Ammon's horn (tissue), 1 donor: ENCODE measurements around the gene ARHGAP1.
"Not testable (repeated sequence)": the region's sequence is repeated elsewhere in the genome, so short reads cannot be mapped to it uniquely, and the experiment has no call there.

ENCODE experiments used
- DNase-seq: peaks from one replicate; pipeline ENCODE4 v3.0.0-alpha.2; 2016; ENCODE audit warnings: low spot score

ARHGAP1 gene

DNA sequence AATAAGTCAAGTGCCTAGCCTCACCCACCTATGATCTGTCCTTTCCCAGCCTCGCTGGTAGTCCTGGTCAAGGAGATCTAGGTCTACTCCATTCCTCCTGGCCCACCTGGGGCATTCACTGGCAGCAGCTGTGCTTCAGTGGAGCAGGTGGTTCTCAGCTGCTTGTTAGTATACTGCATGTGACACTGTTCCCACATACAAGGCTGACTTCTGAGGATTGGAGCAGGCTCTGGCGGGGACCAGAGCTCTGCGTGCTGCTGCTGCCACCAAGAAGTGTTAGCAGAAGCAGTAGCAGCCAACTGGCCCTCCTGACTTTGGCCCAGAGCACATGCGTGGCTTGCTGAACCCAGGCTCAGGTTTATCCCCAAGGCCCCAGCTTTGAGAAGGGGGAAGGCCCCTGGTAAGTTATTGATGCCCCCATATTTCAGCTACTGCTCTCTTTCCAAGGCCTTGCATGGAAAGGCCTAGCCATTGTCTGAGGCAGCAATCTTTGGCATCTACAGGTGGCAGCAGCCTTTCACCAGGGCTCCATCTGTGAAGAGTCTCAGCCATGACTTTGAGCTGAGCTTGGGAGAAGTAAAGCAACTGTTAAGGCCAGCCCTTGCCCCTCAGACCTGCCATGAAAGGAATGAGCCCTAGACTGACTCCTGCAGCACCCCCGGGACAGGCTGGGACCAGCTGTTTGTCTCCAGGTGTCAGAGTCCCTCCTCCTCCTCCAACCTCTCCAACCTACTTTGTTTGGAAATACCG lies 26.5 kb downstream of the ARHGAP1 start:
- DNase-seq = no peak

DNA sequence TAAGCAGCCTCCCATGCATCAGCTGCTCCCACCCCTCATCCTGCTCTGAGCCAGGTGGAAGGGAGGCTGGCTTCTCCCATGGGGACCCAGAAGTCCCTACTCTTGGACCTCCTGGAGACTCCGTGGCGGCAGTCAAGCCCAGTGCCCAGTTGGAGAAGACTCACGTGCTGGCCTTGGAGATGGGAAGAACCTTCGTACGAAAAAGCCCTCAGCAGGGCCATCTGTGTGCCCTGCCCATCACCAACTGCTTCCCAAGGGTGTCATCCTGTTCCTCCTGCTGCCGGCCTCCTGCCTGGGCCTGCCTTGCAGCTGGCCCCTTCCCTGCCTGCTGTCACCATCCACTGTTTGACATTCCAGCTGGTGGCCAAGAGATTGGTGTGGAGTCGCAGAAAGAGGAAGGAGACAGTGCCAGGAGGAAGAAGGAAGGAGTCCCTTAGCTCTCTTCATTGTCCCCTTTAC lies 28.0 kb downstream of the ARHGAP1 start:
- DNase-seq = no peak

DNA sequence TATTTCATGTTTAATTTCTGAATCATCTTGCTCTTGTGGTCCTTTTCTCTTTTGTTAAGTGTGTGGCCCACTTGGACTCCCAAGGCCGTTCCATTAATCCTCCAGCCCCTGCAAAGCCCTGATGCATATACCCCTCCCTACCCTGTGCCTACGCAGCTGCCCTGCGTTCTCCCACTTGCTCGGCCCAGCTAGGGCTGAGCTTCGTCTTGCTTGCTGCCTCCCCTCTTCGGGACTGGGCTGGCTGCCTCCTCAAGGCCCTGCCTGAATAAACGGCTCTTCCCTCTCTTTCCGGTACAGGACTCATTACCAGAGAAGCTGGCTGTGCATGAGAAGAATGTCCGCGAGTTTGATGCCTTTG lies 28.5 kb downstream of the ARHGAP1 start:
- DNase-seq = no peak

DNA sequence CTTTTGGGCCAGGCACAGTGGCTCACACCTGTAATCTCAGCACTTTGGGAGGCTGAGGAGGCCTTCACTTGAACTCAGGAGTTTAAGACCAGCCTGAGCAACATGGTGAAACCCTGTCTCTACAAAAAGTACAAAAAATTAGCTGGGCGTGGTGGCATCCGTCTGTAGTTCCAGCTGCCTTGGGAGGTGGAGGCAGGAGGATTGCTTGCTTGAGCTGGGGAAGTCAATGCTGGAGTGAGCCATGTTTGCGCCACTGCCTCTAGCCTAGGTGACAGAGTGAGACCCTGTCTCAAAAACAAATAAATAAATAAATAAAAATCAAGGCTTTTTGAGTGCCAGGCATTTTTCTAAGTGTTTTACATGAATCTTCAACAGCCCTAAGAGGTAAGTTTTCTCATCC lies 29.9 kb downstream of the ARHGAP1 start:
- DNase-seq = not testable (repeated sequence)

DNA sequence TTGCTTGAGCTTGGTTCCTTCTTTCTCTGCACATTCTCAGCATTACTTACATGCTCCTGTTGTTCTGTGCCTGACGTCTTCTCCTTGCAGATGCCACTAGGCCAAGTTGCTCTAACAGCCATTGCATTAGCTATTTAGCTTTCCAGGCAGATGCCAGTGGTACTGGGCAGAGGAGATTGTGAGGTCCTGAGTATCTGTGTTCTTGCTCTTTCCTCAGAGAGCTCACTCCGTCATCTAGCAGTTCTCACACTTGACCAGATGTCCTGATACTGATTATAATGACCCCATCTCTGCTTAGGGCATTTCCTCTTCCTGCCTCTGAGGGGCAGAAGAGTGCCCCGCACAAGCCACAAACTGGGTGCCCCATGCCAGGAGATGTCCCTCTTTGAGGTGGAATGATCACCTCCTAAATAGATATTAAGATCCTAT lies 30.7 kb downstream of the ARHGAP1 start:
- DNase-seq = no peak

DNA sequence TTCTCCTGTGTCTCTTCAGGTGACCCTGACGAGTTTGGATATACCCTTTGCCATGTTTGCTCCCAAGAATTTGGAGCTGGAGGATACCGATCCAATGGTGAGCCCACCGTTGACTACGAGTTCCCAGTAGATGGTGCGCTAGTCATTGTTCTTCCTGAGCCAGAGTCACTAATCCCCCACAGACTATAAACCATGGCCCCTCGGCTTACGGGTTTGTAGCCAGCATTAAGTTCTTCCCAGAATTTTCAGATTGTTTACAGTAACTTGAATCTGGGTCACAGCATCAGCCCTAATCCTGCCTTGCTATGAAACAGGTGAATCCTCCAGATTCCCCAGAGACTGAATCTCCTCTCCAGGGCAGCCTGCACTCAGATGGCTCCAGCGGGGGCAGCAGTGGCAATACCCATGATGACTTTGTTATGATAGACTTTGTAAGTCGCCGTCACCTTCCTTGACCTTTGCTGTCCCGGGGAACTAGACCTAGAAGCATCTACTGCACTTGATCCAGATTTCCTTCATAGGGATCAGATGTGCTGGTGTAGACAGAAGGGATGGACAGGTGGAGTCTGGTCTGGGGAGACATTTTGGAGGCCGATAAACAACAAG lies 31.8 kb downstream of the ARHGAP1 start:
- DNase-seq = no peak

DNA sequence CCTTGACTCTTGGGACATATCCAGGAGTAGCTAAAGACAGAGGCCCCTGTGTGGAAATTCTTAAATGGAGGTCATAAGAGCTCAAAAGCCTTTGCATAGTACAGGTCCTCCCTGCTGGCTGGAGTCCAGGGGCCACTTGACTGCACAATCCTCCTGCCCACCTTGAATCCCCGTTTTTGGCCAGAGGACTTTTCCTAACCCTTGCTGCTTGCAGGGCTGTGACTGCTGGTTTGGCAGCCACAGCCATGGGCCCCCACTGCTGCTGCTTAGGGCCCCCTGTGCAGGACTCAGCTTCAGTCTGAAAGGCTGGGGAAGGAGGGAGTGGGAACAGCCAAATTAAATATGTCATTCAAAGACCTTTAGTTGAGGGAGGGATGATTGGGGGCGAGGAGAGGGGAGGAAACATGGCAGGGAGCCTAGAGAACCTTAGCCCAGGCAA lies 33.4 kb downstream of the ARHGAP1 start:
- DNase-seq = no peak

DNA sequence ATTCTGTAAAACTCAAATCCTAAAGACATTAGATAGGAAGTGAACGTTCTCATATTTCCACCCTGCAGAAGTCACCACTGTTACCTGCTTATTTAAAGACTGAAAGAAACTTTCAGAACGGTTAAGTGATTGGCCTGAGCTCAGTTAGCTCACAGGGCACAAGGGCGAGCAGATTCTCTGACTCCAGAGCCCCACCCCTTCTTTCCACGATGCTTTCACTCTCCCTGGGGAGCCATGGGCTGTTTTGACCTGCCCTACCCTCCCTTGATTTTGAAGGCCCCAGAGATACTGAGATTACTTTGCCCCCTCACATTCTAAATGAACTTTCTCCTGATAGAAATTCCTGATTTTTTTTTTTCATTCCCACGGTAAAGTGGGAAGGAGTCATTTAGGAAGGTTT lies 33.9 kb downstream of the ARHGAP1 start:
- no peak for DNase-seq

DNA sequence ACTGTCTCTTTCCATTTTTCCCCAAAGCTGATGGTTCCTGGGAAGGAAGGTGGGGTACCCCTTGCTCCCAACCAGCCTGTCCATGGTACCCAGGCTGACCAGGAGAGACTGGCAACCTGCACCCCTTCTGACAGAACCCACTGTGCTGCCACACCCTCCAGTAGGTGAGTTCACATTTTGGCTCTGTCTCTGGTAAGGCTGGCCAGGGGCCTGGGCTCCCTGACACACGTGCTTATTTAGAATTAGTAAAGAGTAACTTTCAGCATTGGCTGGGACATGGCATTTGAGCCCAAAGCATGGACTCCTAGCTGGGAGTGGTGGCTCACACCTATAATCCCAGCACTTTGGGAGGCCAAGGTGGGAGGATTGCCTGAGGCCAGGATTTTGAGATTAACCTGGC lies 35.1 kb downstream of the ARHGAP1 start:
- no peak for DNase-seq

DNA sequence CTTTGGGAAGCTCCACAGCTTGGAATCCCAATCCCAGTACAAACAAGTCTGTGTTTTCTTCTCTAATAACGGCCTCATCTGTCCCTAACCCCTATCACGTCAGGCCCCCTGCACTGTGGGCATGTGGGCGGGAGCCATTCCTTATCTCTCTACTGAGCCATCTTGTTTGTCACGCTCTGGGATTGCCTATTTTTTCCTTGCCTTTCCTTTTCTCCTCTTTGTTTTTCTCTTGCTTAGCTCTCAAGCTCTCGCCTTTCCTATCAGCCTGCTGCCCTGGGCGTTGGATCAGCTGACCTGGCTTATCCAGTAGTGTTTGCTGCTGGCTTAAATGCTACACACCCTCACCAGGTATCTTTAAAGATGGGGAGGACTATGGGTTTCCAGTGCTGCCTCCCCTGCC lies 35.8 kb downstream of the ARHGAP1 start:
- DNase-seq = no peak

DNA sequence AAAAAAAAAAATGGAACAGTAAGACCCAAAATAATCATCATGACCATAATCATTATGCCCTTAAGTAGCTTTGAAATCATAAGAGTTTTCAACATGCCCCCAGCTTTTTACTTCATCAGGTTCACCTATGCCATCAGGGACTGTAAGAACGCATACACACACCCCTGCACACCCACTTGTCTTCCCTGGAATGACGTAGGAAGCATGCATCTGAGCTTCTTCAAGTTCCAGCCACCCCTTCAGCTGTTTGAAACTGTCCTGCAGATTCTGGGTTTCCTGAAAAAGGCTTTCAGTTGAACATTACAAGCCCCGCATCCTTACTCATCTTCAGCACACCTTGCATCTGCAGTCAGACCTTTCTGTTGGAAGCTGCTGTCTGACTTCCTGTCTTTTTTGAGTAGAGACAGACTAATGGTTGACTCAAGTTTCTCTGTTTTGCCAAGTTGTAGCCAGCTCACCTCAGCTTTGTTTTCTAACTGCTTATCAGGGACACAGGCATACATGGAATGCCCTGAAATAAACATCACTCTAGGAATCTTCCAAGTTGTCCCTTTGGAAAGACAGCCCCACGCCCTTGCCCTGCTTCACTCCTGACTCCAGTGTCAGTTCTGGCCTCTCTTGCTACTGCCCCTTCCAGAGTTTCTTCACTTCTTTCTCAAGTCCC lies 37.0 kb downstream of the ARHGAP1 start:
- DNase-seq = no peak

DNA sequence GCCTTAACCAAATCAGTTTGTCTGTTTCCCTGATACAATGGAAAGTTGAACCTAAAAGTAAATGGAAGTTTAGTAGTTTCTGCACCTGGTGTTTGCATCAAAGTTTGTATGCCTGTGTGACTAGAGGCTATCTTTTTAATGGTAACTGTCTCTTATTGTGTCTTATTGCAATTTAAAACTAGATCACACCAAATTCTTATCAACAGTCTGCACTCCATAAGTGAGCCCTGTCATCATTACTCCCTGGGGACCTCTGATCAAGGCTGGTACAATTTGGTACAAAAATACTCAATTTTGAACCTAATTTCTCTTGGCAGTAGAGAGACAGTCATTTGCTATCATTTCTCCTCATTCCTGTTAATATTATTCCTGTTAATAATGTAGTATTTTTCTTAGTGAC lies 38.1 kb downstream of the ARHGAP1 start:
- DNase-seq = no peak

DNA sequence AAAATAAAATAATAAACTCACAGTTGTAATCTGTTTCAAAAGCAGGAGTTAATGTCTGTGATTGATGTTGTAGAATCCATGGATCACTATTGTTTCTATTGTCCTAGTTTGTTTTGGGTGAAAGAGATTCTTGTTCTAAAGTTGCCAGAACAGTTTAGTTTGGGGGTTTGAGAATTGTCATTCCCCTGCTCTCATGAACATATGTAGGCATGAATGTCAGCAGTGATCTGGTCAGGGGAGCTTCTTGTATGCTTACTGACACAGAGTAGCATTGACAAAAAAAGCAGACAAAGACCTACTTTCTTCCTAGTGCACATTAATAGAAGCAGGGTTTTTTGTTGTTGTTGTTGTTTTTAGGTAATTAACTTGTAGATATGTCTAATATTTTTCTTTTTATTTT lies 38.6 kb downstream of the ARHGAP1 start:
- peak; percentile 60 for DNase-seq

DNA sequence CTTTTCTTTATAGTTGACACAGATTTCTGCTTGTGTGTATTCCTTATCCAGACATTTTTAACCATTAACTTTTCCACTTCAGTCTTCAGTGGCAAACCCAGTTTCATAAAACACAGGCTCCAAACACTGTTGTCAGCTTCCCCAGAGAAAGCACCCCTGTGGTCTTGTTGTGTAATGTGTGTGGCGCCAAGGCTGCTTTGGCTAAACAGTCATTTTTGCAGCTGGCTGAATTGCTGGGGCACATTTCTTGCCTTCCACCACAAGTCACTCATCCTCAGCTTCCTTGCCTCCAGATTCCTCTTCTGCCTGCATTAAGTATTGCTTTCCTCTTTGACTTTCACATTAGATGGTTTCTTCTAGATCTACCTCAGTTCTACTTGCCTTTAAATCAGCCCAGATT lies 40.5 kb downstream of the ARHGAP1 start:
- DNase-seq = peak; percentile 49

DNA sequence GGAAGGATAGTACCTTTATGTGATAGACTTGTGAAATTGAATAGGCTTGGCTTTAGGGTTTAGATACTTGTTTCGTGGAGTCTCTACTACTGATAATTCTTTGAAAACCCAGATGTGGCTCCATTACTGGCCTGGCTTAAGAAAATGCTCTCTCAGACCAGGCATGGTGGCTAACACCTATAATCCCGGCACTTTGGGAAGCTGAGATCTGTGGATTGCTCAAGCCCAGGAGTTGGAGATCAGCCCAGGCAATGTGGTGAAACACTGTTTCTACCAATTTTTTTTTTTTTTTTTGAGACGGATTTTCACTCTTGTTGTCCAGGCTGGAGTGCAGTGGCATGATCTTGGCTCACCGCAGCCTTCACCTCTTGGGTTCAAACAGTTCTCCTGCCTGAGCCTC lies 42.2 kb downstream of the ARHGAP1 start:
- DNase-seq = no peak

DNA sequence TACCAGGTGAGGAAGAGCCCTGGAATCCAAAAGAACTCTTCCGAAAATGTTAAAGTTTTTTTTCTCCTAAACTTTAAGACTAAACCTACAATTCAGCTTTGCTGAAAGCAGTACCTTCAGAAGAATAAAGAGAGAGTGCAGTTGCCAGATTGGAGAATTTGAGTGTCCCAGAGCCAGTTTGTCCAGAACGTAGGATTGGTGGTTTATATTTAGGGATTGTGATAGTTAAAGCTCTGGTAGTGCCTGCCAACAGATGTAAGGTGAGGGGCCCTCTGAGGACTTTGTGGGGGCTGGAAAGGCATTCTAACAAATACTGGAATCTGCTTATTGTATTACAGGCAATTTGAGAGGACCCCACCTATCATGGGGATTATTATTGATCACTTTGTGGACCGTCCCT lies 43.2 kb downstream of the ARHGAP1 start:
- DNase-seq = no peak

DNA sequence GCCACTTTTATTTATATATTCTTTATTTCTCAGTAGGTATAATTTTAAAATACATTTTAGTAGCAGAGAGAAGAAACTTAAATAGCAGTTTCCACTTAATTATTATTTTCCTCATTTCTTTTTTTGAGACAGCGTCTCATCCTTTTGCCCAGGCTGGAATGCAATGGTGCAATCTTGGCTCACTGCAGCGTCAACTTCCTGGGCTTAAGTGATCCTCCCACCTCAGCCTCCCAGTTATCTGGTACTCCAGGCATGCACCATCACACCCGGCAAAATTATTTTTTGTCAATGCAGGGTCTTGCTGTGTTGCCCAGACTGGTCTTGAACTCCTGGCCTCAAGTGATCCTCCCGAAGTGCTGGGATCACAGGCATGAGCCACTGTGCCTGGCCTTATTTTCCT lies 44.8 kb downstream of the ARHGAP1 start:
- no peak for DNase-seq

DNA sequence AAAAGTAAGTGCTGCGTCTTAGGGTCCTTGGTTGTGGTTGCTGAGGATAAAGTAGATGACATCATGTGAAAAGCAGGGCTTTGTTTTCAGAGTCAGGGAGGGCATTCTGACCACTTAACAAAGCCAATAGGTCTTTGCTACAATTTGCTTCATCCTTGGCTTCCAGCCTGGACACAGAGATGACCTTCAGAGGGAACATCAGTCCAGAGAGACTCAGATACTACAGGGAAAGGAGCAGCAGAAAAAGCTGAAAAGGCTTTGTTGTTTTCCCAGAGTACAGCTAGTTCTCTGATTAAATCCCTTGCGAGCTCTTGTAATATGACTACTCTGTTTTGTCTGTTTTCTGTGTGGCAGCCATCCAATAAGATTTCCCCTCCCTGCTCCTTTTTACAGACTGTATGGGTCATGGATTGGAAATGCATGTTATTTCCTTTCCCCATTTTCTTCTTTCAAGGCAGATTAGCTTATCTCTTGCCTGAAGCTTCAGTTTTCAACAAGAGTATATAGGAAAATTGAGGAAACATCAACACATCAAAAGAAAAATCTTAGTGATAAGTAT lies 51.2 kb downstream of the ARHGAP1 start:
- DNase-seq = peak; percentile 94

DNA sequence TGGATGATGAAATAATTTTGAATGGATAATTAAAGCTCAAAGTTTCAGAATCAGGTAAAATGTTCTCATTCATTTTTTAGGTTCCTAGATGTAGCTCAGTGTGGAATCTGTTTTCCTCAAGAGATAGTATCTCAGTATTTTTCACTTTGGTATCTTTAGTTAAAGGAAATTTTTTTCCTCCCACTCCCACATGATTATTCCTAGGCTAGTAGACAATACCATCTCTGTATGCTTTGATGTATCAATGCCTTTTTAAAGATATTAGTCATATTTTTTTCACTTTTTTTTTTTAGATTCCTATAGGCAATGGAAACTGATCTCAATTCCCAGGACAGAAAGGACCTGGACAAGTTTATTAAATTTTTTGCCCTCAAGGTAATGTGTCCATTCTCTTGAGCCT lies 56.4 kb downstream of the ARHGAP1 start:
- no peak for DNase-seq

DNA sequence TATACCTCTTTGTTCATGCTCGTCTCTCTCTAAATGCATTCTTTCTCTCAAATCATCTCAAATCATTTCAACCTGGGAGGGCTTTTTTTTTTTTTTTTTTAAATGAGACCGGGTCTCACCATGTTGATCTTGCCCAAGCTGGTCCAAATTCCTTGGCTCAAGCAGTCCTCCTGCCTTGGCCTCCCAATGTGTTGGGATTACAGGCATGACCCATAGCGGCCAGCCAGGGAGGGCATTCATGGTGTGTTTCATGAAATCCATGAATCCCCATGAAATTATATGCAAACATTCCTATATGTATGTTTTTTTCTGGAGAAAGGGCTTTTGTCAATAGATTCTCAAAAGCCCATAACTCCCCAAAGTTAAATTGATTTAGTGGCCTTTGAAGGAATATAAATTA lies 56.9 kb downstream of the ARHGAP1 start:
- DNase-seq = no peak

DNA sequence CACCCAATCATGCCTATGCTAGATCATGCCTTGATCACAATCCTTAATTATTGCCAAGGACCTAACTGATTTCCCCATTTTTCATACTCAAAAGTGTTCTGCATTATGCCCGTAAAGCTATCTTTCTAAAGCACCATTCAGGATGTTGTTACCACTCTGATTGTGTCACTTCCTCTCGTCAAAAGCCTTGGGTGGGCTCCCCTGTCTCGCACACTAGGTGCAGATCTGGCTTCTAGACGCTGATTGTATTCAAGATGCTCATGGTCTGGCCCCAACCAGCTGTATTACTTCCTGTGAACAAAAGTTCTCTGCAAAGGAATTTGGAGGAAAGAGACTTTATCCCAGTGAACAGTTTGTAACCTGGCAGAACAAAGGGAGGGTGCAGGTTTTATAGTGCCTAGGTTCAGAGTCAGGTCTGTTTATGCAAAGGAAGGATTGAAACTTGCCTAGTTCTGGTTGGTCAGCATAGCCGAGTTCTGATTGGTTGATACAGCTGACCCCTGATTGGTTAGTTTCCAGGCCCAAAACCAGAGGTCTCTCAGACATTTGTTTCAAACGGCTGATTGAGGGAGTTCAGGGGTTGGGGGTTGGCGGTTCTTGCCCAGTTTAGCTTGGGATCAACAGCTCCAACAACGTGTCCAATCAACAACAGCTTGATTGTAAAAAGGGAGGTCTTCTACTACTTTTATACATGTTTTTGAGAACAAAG lies 57.6 kb downstream of the ARHGAP1 start:
- DNase-seq = no peak

DNA sequence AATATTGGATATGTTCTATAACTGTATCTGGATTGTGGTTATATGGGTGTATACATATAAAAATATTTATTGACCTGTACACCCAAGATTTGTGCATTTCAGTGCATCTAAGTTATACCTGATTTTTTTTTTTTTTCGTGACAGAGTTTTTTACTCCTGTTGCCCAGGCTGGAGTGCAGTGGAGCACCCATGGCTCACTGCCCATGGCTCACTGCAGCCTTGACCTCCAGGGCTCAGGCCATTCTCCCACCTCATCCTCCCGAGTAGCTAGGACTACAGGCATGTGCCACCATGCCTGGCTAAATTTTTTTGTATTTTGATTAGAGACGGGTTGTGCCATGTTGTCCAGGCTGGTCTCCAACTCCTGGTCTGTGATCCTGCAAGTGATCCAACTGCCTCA lies 58.8 kb downstream of the ARHGAP1 start:
- no peak for DNase-seq
